SK-N-SH (cell line): Measurements from ENCODE around the gene FLCN. TPM values are rescaled to one million over a fixed set of nuclear protein-coding genes. Genes with fewer than 3 reads are reported as not detected.

ENCODE experiments used
- CTCF ChIA-PET: fragments of 300-600, 350-600 bp; formaldehyde crosslinking; extraction: SDS; loops from one replicate; lab custom pipeline; 2021; lab: Yijun Ruan, JAX
- POLR2A ChIA-PET: fragments of 350-600 bp; sonication (Branson Sonifier 250); formaldehyde crosslinking; extraction: SDS; loops from one replicate; lab custom pipeline; 2020; ENCODE audit warnings: antibody characterized with exemption, inconsistent platforms; lab: Yijun Ruan, JAX
- DNase-seq: peaks from one replicate; pipeline ENCODE4 v3.0.0; 2012
- H2AFZ ChIP-seq: fragments of 200-600 bp; sonication (generic); 2 replicates; pipeline ENCODE4 v1.8.1; 2016; ENCODE audit warnings: antibody characterized with exemption, mild to moderate bottlenecking, low read depth
- H3F3A ChIP-seq: fragments of 200-600 bp; sonication (generic); replicated peaks from 2 replicates; pipeline ENCODE3; 2016; ENCODE audit warnings: antibody characterized with exemption, mild to moderate bottlenecking; ENCODE audit not compliant: insufficient read depth
- H3K27ac ChIP-seq, 2 experiments: fragments of 200-500 bp in 1 of 2; fragments of 200-600 bp in 1 of 2; sonication (Bioruptor generic) in 1 of 2; sonication (generic), shearing (Covaris generic) in 1 of 2; 2 replicates each; pipeline versions ENCODE4 v1.5.1 to v1.6.1; 2014 to 2016; ENCODE audit warnings: low read depth in 2 of 2, inconsistent platforms in 1 of 2, low read length in 1 of 2, mild to moderate bottlenecking in 1 of 2, mixed read lengths in 1 of 2
- H3K27me3 ChIP-seq: fragments of 200-600 bp; sonication (generic), shearing (Covaris generic); 2 replicates; pipeline ENCODE4 v1.6.1; 2016; ENCODE audit warnings: mixed run types; ENCODE audit not compliant: insufficient read depth
- H3K36me3 ChIP-seq, 2 experiments: fragments of 200-500 bp in 1 of 2; fragments of 200-600 bp in 1 of 2; sonication (Bioruptor generic) in 1 of 2; sonication (generic) in 1 of 2; replicated peaks in 1 of 2; 2 replicates each; pipeline versions ENCODE3 to v1.5.1; 2014 to 2016; ENCODE audit warnings: low read length in 1 of 2, mild to moderate bottlenecking in 1 of 2; ENCODE audit not compliant: insufficient read depth in 2 of 2, control insufficient read depth in 1 of 2
- H3K4me1 ChIP-seq, 2 experiments: fragments of 200-500 bp in 1 of 2; fragments of 200-600 bp in 1 of 2; sonication (Bioruptor generic) in 1 of 2; sonication (generic), shearing (Covaris generic) in 1 of 2; 2 replicates each; pipeline versions ENCODE4 v1.5.1 to v1.6.1; 2014 to 2016; ENCODE audit warnings: low read depth in 1 of 2, low read length in 1 of 2, mixed run types in 1 of 2; ENCODE audit not compliant: insufficient read depth in 2 of 2, control insufficient read depth in 1 of 2
- H3K4me2 ChIP-seq: fragments of 200-600 bp; sonication (generic), shearing (Covaris generic); 2 replicates; pipeline ENCODE4 v1.6.1; 2017; ENCODE audit warnings: mixed run types
- H3K4me3 ChIP-seq, 2 experiments: fragments of 200-500 bp in 1 of 2; fragments of 200-600 bp in 1 of 2; sonication (Bioruptor generic) in 1 of 2; sonication (generic), shearing (Covaris generic) in 1 of 2; 2 replicates each; pipeline versions ENCODE4 v1.5.1 to v1.8.1; 2014 to 2016; ENCODE audit warnings: low read depth in 2 of 2, inconsistent platforms in 1 of 2, low read length in 1 of 2, mild to moderate bottlenecking in 1 of 2, mixed read lengths in 1 of 2, moderate library complexity in 1 of 2
- H3K79me2 ChIP-seq: fragments of 200-600 bp; sonication (generic); 2 replicates; pipeline ENCODE4 v1.8.1; 2017; ENCODE audit warnings: mild to moderate bottlenecking; ENCODE audit not compliant: insufficient read depth
- H3K9ac ChIP-seq: fragments of 200-600 bp; sonication (generic); 2 replicates; pipeline ENCODE4 v1.6.1; 2017; ENCODE audit warnings: mixed run types
- H3K9me2 ChIP-seq: fragments of 200-600 bp; sonication (generic); 2 replicates; pipeline ENCODE4 v1.6.1; 2017; ENCODE audit warnings: mixed run types
- H3K9me3 ChIP-seq: fragments of 200-600 bp; sonication (generic); 2 replicates; pipeline ENCODE4 v1.6.1; 2017; ENCODE audit warnings: mixed run types, mild to moderate bottlenecking, moderate library complexity
- H4K20me1 ChIP-seq: fragments of 200-600 bp; sonication (generic); 2 replicates; pipeline ENCODE4 v1.6.1; 2017; ENCODE audit warnings: mild to moderate bottlenecking, mixed run types; ENCODE audit not compliant: insufficient read depth
- CTCF ChIP-seq: fragments of 200-600 bp; sonication (generic); IDR thresholded peaks from 2 replicates; pipeline ENCODE4 v1.6.1; 2017; ENCODE audit warnings: antibody characterized with exemption, mild to moderate bottlenecking, moderate library complexity
- FOXJ3 ChIP-seq: sonication (generic); formaldehyde crosslinking; IDR thresholded peaks from 2 replicates; pipeline ENCODE4 v1.5.1; 2020; ENCODE audit warnings: mild to moderate bottlenecking, missing genetic modification reagents
- GABPA ChIP-seq: IDR thresholded peaks from 2 replicates; pipeline ENCODE4 v1.4.0; 2012; ENCODE audit warnings: low read depth, mild to moderate bottlenecking
- GATA2 ChIP-seq: sonication (generic); formaldehyde crosslinking; IDR thresholded peaks from 2 replicates; pipeline ENCODE4 v1.5.0; 2020; ENCODE audit warnings: mild to moderate bottlenecking, missing genetic modification reagents
- JUND ChIP-seq: IDR thresholded peaks from 2 replicates; pipeline ENCODE4 v1.4.0; 2012
- MXI1 ChIP-seq: IDR thresholded peaks from 2 replicates; pipeline ENCODE4 v1.6.1; 2012; ENCODE audit warnings: mild to moderate bottlenecking, low read depth, low read length, improper control_type of control experiment
- NFIC ChIP-seq: IDR thresholded peaks from 2 replicates; pipeline ENCODE4 v1.4.0; 2012; ENCODE audit warnings: borderline replicate concordance
- PBX3 ChIP-seq: IDR thresholded peaks from 2 replicates; pipeline ENCODE4; 2012
- POLR2AphosphoS5 ChIP-seq: IDR thresholded peaks from 2 replicates; pipeline ENCODE4 v1.6.1; 2012; ENCODE audit warnings: low read depth, low read length
- RAD21 ChIP-seq: IDR thresholded peaks from 2 replicates; pipeline ENCODE4 v1.6.1; 2012; ENCODE audit warnings: mild to moderate bottlenecking, low read length
- RFX5 ChIP-seq: IDR thresholded peaks from 2 replicates; pipeline ENCODE4 v1.6.1; 2012; ENCODE audit warnings: mild to moderate bottlenecking, improper control_type of control experiment, low read length
- RXRA ChIP-seq: IDR thresholded peaks from 2 replicates; pipeline ENCODE4 v1.4.0; 2012; ENCODE audit warnings: low read depth, mild to moderate bottlenecking, borderline replicate concordance
- SIN3A ChIP-seq: IDR thresholded peaks from 2 replicates; pipeline ENCODE4 v1.6.1; 2012; ENCODE audit warnings: low read depth, mild to moderate bottlenecking, low read length, moderate library complexity, borderline replicate concordance
- SMC3 ChIP-seq: IDR thresholded peaks from 2 replicates; pipeline ENCODE4 v1.6.1; 2012; ENCODE audit warnings: low read depth, low read length, improper control_type of control experiment
- TCF12 ChIP-seq: IDR thresholded peaks from 2 replicates; pipeline ENCODE4 v1.4.0; 2012
- USF2 ChIP-seq: fragments of 150-350 bp; IDR thresholded peaks from 2 replicates; pipeline ENCODE4 v1.6.1; 2017; ENCODE audit warnings: antibody characterized with exemption, low read length, low read depth, borderline replicate concordance
- YY1 ChIP-seq: IDR thresholded peaks from 2 replicates; pipeline ENCODE4 v1.4.0; 2012; ENCODE audit warnings: low read depth, mild to moderate bottlenecking
- WGBS: methylation state at CpG from one replicate; pipeline ENCODE4 v1.1.6; 2017; ENCODE audit warnings: low lambda C conversion rate; 5-methylcytosine and 5-hydroxymethylcytosine counted together
- polyA plus RNA-seq, 3 experiments: library from polyadenylated mRNA; depleted of rRNA; stranded (reverse); fragments of >200 nt; gene quantifications; 2 replicates each; pipeline ENCODE4 v1.2.3, GENCODE V29; 2012
- TF ChIP-seq, protein P1 (sequence below): fragments of 150-350 bp; IDR thresholded peaks from 2 replicates; pipeline ENCODE4 v1.6.1; 2016; ENCODE audit warnings: mild to moderate bottlenecking, low read depth, low read length
- TF ChIP-seq, protein P2 (sequence below): IDR thresholded peaks from 2 replicates; pipeline ENCODE4 v1.4.0; 2012; ENCODE audit warnings: low read depth

FLCN gene
- polyA plus RNA-seq, 1 of the 3 experiments (the other 2 are of a cell fraction) = 14.6 TPM

- H2AFZ ChIP-seq = no peak overlapping the region
- peak; percentile 53 for DNase-seq
Observed at GRCh38 chr17:17252149-17252661, 15.2 kb upstream of the FLCN start.

DNA sequence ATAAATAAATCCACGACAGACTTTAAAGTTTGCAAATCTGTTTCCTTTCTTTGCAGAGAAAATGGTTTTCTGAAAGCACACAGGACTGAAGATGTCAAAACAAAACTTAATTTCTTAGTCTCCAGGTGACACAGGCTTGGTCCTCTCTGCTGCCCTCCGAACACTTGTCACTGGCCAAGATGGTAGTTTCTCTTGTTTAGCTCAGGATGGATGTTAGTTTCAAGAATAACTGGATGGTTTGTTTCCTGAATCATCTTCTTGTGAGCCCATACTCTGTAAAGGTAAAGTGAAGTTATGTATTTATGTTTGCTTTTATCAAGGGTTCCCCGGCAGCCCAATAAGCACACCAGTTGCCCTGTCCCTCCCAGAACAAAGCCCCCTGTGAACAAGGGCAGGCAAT, 9.9 kb upstream of the FLCN start:
- no peak overlapping the region for H3K4me2 ChIP-seq
- no peaks in the 10 kb centered on the region for H3K9me3 ChIP-seq
- no peaks in the 10 kb centered on the region for H3K4me1 ChIP-seq
- peaks cover 15% of the 10 kb centered on the region for H3F3A ChIP-seq
- no peak overlapping the region for H3K4me3 ChIP-seq
- POLR2A ChIA-PET = no interaction called here
- no peaks in the 10 kb centered on the region for H4K20me1 ChIP-seq
- H2AFZ ChIP-seq = no peak overlapping the region
- H3K79me2 ChIP-seq = no peaks in the 10 kb centered on the region
- no peaks in the 10 kb centered on the region for H3K27me3 ChIP-seq
- no peak overlapping the region for H3K27ac ChIP-seq
- CTCF ChIA-PET = interaction anchor here (1.7 kb wide), 1 partner anchor 23 kb away, joined by 5 read pairs; no protein-coding TSS in a partner anchor
- WGBS = 98% methylated on average over 3 of the region's 3 CpGs
- no peaks in the 10 kb centered on the region for H3K9me2 ChIP-seq
- H3K9ac ChIP-seq = no peak overlapping the region
- no peak for DNase-seq
- peaks cover 34 to 40% of the 10 kb centered on the region in 2 experiments for H3K36me3 ChIP-seq
- no peak for TF ChIP-seq RFX5
- no peak for TF ChIP-seq CTCF
- TF ChIP-seq SMC3 = no peak
- TF ChIP-seq YY1 = no peak
- no peak for TF ChIP-seq JUND
- TF ChIP-seq TCF12 = no peak
- TF ChIP-seq POLR2AphosphoS5 = no peak
- no peak for TF ChIP-seq RAD21
- TF ChIP-seq, all 33 proteins: peak for 0

More at GRCh38 chr17:17252149-17252661, 15.2 kb upstream of the FLCN start:
- Histone ChIP-seq H3K27ac (peak overlapping the region in 1 of 2 experiments; percentile 41; a peak in 2 of 4 replicates), H4K20me1 (no peaks in the 10 kb centered on the region), H3K4me3 (no peak overlapping the region), H3K4me2 (no peak overlapping the region), H3K4me1 (peaks cover 0 to 5% of the 10 kb centered on the region in 2 experiments; a peak in 1 of 4 replicates), H3K36me3 (peaks cover 34 to 68% of the 10 kb centered on the region in 2 experiments), H3K9ac (no peak overlapping the region), H3K27me3 (no peaks in the 10 kb centered on the region), H3F3A (peaks cover 13% of the 10 kb centered on the region), H3K79me2 (no peaks in the 10 kb centered on the region), H3K9me3 (no peaks in the 10 kb centered on the region), H3K9me2 (no peaks in the 10 kb centered on the region)
- ChIA-PET POLR2A (no interaction called here), CTCF (no interaction called here)
- WGBS = 69% methylated on average over 6 of the region's 9 CpGs
- TF ChIP-seq NFIC (no peak), GATA2 (peak; percentile 53), MXI1 (peak; percentile 35; the same call in 1 of the 2 replicates)

DNA sequence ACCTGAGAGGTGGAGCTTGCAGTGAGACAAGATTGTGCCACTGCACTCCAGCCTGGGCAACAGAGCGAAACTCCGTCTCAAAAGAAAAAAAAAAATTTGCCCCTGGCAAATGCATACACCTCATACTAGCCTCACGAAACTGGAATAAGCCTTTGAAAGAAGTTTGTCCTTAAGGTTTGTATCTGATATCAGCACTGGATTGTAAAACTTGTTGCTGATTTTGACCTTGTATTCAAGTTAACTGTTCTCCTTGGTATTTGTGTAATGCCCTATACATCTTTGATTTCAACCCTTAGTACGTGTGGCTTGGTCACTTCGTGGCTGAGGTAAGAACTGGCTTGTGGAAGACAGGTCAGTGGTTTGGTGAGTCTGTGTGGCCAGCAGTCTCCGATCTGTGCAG, 6.2 kb upstream of the FLCN start:
- Histone ChIP-seq H3K36me3 (peaks cover 18 to 24% of the 10 kb centered on the region in 2 experiments), H4K20me1 (no peaks in the 10 kb centered on the region), H3K4me1 (no peaks in the 10 kb centered on the region), H3K9me3 (no peaks in the 10 kb centered on the region), H3K4me3 (no peak overlapping the region), H3K79me2 (no peaks in the 10 kb centered on the region), H3K27ac (no peak overlapping the region), H3F3A (peaks cover 10% of the 10 kb centered on the region), H2AFZ (no peak overlapping the region), H3K4me2 (no peak overlapping the region), H3K9me2 (no peaks in the 10 kb centered on the region), H3K9ac (no peak overlapping the region), H3K27me3 (no peaks in the 10 kb centered on the region)
- ChIA-PET POLR2A (no interaction called here), CTCF (no interaction called here)
- WGBS = 94% methylated on average over 6 of the region's 6 CpGs
- TF ChIP-seq SMC3 (no peak), PBX3 (no peak), GABPA (no peak), SIN3A (no peak), FOXJ3 (no peak), MXI1 (no peak), USF2 (no peak), RXRA (no peak), JUND (no peak)
- TF ChIP-seq, protein P1, sequence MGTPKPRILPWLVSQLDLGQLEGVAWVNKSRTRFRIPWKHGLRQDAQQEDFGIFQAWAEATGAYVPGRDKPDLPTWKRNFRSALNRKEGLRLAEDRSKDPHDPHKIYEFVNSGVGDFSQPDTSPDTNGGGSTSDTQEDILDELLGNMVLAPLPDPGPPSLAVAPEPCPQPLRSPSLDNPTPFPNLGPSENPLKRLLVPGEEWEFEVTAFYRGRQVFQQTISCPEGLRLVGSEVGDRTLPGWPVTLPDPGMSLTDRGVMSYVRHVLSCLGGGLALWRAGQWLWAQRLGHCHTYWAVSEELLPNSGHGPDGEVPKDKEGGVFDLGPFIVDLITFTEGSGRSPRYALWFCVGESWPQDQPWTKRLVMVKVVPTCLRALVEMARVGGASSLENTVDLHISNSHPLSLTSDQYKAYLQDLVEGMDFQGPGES = no peak
- TF ChIP-seq, protein P2, sequence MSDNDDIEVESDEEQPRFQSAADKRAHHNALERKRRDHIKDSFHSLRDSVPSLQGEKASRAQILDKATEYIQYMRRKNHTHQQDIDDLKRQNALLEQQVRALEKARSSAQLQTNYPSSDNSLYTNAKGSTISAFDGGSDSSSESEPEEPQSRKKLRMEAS = no peak
- no peak for DNase-seq
